NT2/D1 (cell line): ENCODE measurements around the gene MORN4.

ENCODE experiments used
- SUZ12 ChIP-seq: IDR thresholded peaks from 2 replicates; pipeline ENCODE4 v1.6.1; 2011; ENCODE audit not compliant: insufficient read length, insufficient read depth; ENCODE audit errors: extremely low read depth
- ZNF274 ChIP-seq: IDR thresholded peaks from 2 replicates; pipeline ENCODE4 v1.6.1; 2011; ENCODE audit warnings: mild to moderate bottlenecking, low read depth, low read length

- TF ChIP-seq ZNF274 (no peak), SUZ12 (no peak)
These were observed 58.1 kb downstream of the MORN4 start for GRCh38 chr10:97575127-97575668.
